ENCODE results near the gene PARP11. TPM values are rescaled to one million over a fixed set of nuclear protein-coding genes. Genes with fewer than 3 reads are reported as not detected.

Gene PARP11
- total RNA-seq, 1 experiment from 2014 or later = 11.3 TPM

- Histone ChIP-seq H4K8ac (replicated peaks; ENCODE audit: insufficient read length, low read depth, low read length) (no peak overlapping the region), H2BK5ac (ENCODE audit: insufficient read length, low read length) (no peak overlapping the region), H2BK15ac (ENCODE audit: low read depth, low read length) (no peak overlapping the region), H3K79me1 (ENCODE audit: insufficient read depth, low read depth, low read length, poor library complexity, severe bottlenecking) (peaks cover 2% of the 10 kb centered on the region), H3K9ac (ENCODE audit: extremely low read depth, insufficient read length, low read length) (no peak overlapping the region), H3K27me3 (ENCODE audit: insufficient read depth, low read length) (no peaks in the 10 kb centered on the region), H3K4me1 (ENCODE audit: insufficient read depth, low read length) (peaks cover 3% of the 10 kb centered on the region; the same call in 1 of the 2 replicates), H3T11ph (ENCODE audit: low read length) (no peak overlapping the region), H2AFZ (ENCODE audit: low read length) (no peak overlapping the region), H3K27ac (ENCODE audit: insufficient read length, low read depth, low read length) (no peak overlapping the region), H3K4ac (ENCODE audit: low read depth, low read length) (no peak overlapping the region), H4K5ac (ENCODE audit: insufficient read length, low read depth, low read length) (no peak overlapping the region), H3K18ac (ENCODE audit: insufficient read length, low read depth, low read length) (no peak overlapping the region), H3K79me2 (ENCODE audit: insufficient read depth, low read length) (no peaks in the 10 kb centered on the region), H4K91ac (ENCODE audit: insufficient read length, low read depth, low read length) (no peak overlapping the region), H3K23me2 (ENCODE audit: insufficient read length, low read depth, low read length, poor library complexity, severe bottlenecking) (no peaks in the 10 kb centered on the region), H3K56ac (ENCODE audit: insufficient read length, low read depth, low read length) (no peak overlapping the region), H3K14ac (ENCODE audit: insufficient read depth, low read length) (no peak overlapping the region), H2BK12ac (ENCODE audit: insufficient read length, low read depth, low read length) (no peak overlapping the region), H2BK20ac (ENCODE audit: low read depth, low read length, poor library complexity, severe bottlenecking) (no peak overlapping the region), H4K20me1 (ENCODE audit: control insufficient read depth, insufficient read depth, insufficient read length) (no peaks in the 10 kb centered on the region), H3K9me3 (ENCODE audit: control insufficient read depth, low read depth, low read length) (no peaks in the 10 kb centered on the region), H2AK5ac (ENCODE audit: insufficient read length, low read length) (no peak overlapping the region), H2BK120ac (ENCODE audit: low read depth, low read length, poor library complexity, severe bottlenecking) (no peak overlapping the region), H3K4me2 (ENCODE audit: insufficient read depth, insufficient read length, low read length) (no peak overlapping the region), H3K23ac (ENCODE audit: insufficient read length, low read depth, low read length) (no peak overlapping the region)
- peak overlapping the region; percentile 36 to 90 (median 44); a peak in 3 of 7 replicates for H3K27ac Mint-ChIP-seq
- H3K9me3 Mint-ChIP-seq = peaks cover 2 to 3% of the 10 kb centered on the region in 2 experiments; a peak in 2 of 5 replicates
- DNase-seq = peak; percentile 67
- H3K4me1 Mint-ChIP-seq = peaks cover 19 to 23% of the 10 kb centered on the region in 2 experiments
- WGBS (ENCODE audit: extremely low coverage, insufficient read length, low lambda C conversion rate) = no CpG with 5 or more reads among the region's 6 CpGs
- TF ChIP-seq CTCF (conservative IDR thresholded peaks at IDR 0.05) = peak; percentile 44; the same call in 2 of the 3 replicates
- H3K4me3 Mint-ChIP-seq = no peak overlapping the region
- H3K27me3 Mint-ChIP-seq (ENCODE audit: low read depth) = no peaks in the 10 kb centered on the region; the same call in 1 of the 2 replicates
- H3K36me3 Mint-ChIP-seq (ENCODE audit: insufficient read depth in 1 of 3, low read depth in 3 of 3) = peaks cover 4 to 6% (median 5%) of the 10 kb centered on the region in 3 experiments; a peak in 6 of 7 replicates
Observed at GRCh38 chr12:3833670-3834310, 39.4 kb downstream of the PARP11 start.

Measured in H9 (cell line).